BLaER1 (cell line): Measurements from ENCODE around the gene NEIL1.

Source experiments
- H3K27ac ChIP-seq: shearing (Covaris generic); formaldehyde crosslinking; 2 replicates; pipeline ENCODE4 v1.8.1; 2022
- H3K27me3 ChIP-seq: shearing (Covaris generic); formaldehyde crosslinking; 2 replicates; pipeline ENCODE4 v1.8.1; 2022
- H3K36me3 ChIP-seq: shearing (Covaris generic); formaldehyde crosslinking; 2 replicates; pipeline ENCODE4 v1.8.1; 2022
- H3K4me1 ChIP-seq: shearing (Covaris generic); formaldehyde crosslinking; 2 replicates; pipeline ENCODE4 v1.8.1; 2022
- H3K4me2 ChIP-seq: shearing (Covaris generic); formaldehyde crosslinking; 2 replicates; pipeline ENCODE4 v1.8.1; 2022
- H3K4me3 ChIP-seq: shearing (Covaris generic); formaldehyde crosslinking; 2 replicates; pipeline ENCODE4 v1.8.1; 2022
- H3K9ac ChIP-seq: shearing (Covaris generic); formaldehyde crosslinking; 2 replicates; pipeline ENCODE4 v1.8.1; 2022
- H3K9me3 ChIP-seq: shearing (Covaris generic); formaldehyde crosslinking; 2 replicates; pipeline ENCODE4 v1.8.1; 2022
- H4K20me1 ChIP-seq: shearing (Covaris generic); formaldehyde crosslinking; 2 replicates; pipeline ENCODE4 v1.8.1; 2022
- Cebpa-rat ChIP-seq: shearing (Covaris generic); IDR thresholded peaks from 2 replicates; pipeline ENCODE4 v1.8.1; 2022

Gene NEIL1

GRCh38 chr15:75358771-75359536 lies 12.1 kb downstream of the NEIL1 start:
- H3K36me3 ChIP-seq, result peaks cover 81% of the 10 kb centered on the region
- no peaks in the 10 kb centered on the region for H3K27me3 ChIP-seq
- no peak overlapping the region for H3K9ac ChIP-seq
- H3K4me1 ChIP-seq, result peaks cover 32% of the 10 kb centered on the region
- H3K27ac ChIP-seq, result no peak overlapping the region
- no peak overlapping the region for H3K4me2 ChIP-seq
- H3K9me3 ChIP-seq, result no peaks in the 10 kb centered on the region
- H3K4me3 ChIP-seq, result no peak overlapping the region
- peaks cover 16% of the 10 kb centered on the region for H4K20me1 ChIP-seq
- TF ChIP-seq Cebpa-rat, result no peak

- Histone ChIP-seq H3K9ac (no peak overlapping the region), H3K4me1 (peaks cover 29% of the 10 kb centered on the region), H3K9me3 (no peaks in the 10 kb centered on the region), H3K36me3 (peaks cover 81% of the 10 kb centered on the region), H3K27me3 (no peaks in the 10 kb centered on the region), H3K4me2 (no peak overlapping the region), H3K27ac (no peak overlapping the region), H4K20me1 (peaks cover 8% of the 10 kb centered on the region; the same call in 1 of the 2 replicates), H3K4me3 (no peak overlapping the region)
- no peak for TF ChIP-seq Cebpa-rat
Measured at GRCh38 chr15:75359537-75360250, 12.9 kb downstream of the NEIL1 start.

GRCh38 chr15:75360391-75360790 lies 13.6 kb downstream of the NEIL1 start:
- H3K9me3 ChIP-seq, result no peaks in the 10 kb centered on the region
- no peak for TF ChIP-seq Cebpa-rat

GRCh38 chr15:75360856-75361255 lies 14.0 kb downstream of the NEIL1 start:
- Histone ChIP-seq H4K20me1 (peaks cover 8% of the 10 kb centered on the region; the same call in 1 of the 2 replicates), H3K27ac (no peak overlapping the region), H3K36me3 (peaks cover 82% of the 10 kb centered on the region), H3K4me3 (no peak overlapping the region), H3K9ac (no peak overlapping the region), H3K4me1 (peaks cover 27% of the 10 kb centered on the region), H3K4me2 (no peak overlapping the region), H3K9me3 (no peaks in the 10 kb centered on the region), H3K27me3 (no peaks in the 10 kb centered on the region)
- TF ChIP-seq Cebpa-rat, result no peak

More at GRCh38 chr15:75360391-75360790, 13.6 kb downstream of the NEIL1 start:
- Histone ChIP-seq H3K4me3 (no peak overlapping the region), H4K20me1 (peaks cover 8% of the 10 kb centered on the region; the same call in 1 of the 2 replicates), H3K9ac (no peak overlapping the region), H3K36me3 (peaks cover 81% of the 10 kb centered on the region), H3K27me3 (no peaks in the 10 kb centered on the region), H3K27ac (no peak overlapping the region), H3K4me1 (peaks cover 27% of the 10 kb centered on the region), H3K4me2 (no peak overlapping the region)

- Histone ChIP-seq H3K9me3 (no peaks in the 10 kb centered on the region), H3K4me3 (no peak overlapping the region), H3K9ac (0 out of 2 replicates have a peak overlapping the region, but pooled peaks have one; percentile 66), H3K36me3 (peaks cover 82% of the 10 kb centered on the region), H3K27ac (no peak overlapping the region), H3K4me1 (peaks cover 30% of the 10 kb centered on the region), H3K4me2 (no peak overlapping the region), H3K27me3 (no peaks in the 10 kb centered on the region), H4K20me1 (peaks cover 7% of the 10 kb centered on the region)
- TF ChIP-seq Cebpa-rat, result no peak
Measured at GRCh38 chr15:75361361-75361988, 14.6 kb downstream of the NEIL1 start.

DNA sequence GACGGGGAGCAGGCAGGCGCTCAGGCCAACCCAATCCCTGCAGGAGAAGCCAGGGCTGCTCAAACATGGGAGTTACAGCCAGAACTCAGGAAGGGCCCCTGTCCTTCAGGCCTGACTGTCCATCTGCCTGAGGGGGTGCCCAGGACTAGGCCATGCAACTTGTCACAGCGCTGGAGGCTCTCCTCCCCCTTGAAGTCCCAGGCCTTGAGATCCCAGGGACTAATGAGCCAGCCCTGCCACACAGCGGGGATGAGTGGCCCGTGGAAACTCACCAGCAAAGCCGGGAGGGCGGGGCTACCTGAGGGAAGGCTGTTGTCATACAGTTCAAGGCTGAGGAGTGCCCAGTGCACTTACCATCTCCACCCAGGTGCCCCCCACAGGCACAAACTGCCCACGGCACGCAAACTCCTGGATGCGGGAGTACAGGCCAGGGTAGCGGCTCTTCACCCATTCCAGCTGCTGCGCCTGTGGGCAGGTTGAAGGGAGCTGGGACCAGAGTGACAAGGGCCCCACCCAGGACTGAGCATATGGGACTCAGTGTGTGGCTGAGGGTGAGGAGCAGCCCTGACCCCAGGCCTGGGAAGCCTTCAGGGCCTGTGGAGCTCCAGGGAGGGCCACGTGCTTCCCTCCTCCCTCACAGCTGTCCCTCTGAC lies 15.3 kb downstream of the NEIL1 start:
- no peak for TF ChIP-seq Cebpa-rat
- H3K4me3 ChIP-seq, result peak overlapping the region; percentile 38; the same call in 1 of the 2 replicates
- H3K36me3 ChIP-seq, result peaks cover 81% of the 10 kb centered on the region
- H3K27ac ChIP-seq, result peak overlapping the region; percentile 78
- H3K9me3 ChIP-seq, result no peaks in the 10 kb centered on the region
- peak overlapping the region; percentile 87 for H3K4me2 ChIP-seq
- peak overlapping the region; percentile 66 for H3K9ac ChIP-seq
- H4K20me1 ChIP-seq, result peaks cover 6% of the 10 kb centered on the region
- H3K4me1 ChIP-seq, result peaks cover 34% of the 10 kb centered on the region
- no peaks in the 10 kb centered on the region for H3K27me3 ChIP-seq

DNA sequence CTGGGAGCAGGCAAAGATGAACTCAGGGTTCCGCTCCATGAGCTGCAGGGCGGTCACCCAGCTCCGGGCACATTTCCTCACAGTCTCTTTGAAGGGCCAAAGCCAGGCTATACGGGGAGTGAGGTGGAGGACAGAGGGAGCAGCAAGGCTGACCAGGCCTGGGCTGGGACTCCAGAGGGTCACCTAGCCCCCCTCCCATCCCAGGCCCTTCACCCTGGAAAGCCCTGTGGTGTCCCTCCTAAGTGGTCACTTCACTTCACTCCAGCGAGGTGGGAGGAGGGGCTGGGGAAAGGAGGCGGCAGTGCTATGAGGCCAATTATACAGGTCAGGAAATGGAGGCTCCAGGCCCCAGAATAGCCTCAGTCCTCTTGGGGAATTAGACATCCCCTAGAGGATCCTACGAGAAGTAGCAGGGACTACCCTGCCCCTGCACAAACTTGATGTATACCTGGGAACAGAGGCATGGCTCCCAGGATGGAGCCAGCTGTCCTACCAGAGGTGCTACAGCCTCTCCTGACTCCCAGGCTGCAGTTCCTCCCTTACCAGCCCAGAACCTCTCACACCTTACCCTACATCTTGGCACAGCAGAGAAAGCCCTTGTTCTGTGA lies 15.9 kb downstream of the NEIL1 start:
- H3K4me1 ChIP-seq, result peaks cover 40% of the 10 kb centered on the region
- peak overlapping the region; percentile 38; the same call in 1 of the 2 replicates for H3K4me3 ChIP-seq
- H3K36me3 ChIP-seq, result peaks cover 79% of the 10 kb centered on the region
- no peaks in the 10 kb centered on the region for H3K9me3 ChIP-seq
- H3K9ac ChIP-seq, result peak overlapping the region; percentile 66
- H3K27ac ChIP-seq, result peak overlapping the region; percentile 78
- TF ChIP-seq Cebpa-rat, result no peak
- H4K20me1 ChIP-seq, result peaks cover 12% of the 10 kb centered on the region
- H3K27me3 ChIP-seq, result no peaks in the 10 kb centered on the region
- peak overlapping the region; percentile 87 for H3K4me2 ChIP-seq

DNA sequence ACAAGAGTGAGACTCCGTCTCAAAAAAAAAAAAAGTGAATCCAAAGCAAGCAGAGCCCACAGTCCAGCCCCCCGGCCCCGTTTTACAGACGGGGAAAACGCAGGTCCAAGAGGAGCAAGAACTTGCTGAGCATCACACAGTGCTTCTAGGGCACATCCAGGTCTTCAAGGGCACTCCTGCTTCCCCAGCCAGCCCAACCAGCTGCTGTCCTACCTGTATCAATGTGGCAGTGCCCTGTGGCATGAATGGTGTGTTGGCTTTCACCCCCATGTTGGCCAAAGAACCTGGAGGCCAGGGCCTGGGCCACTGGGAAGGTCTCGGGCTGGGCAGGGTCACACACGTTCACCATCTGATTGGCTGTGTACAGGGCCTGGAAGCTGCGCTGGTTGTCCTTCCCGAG lies 16.9 kb downstream of the NEIL1 start:
- no peak overlapping the region for H3K4me3 ChIP-seq
- no peak overlapping the region for H3K27ac ChIP-seq
- H4K20me1 ChIP-seq, result peaks cover 12% of the 10 kb centered on the region
- no peaks in the 10 kb centered on the region for H3K9me3 ChIP-seq
- H3K27me3 ChIP-seq, result no peaks in the 10 kb centered on the region
- TF ChIP-seq Cebpa-rat, result no peak
- H3K4me2 ChIP-seq, result no peak overlapping the region
- H3K36me3 ChIP-seq, result peaks cover 69% of the 10 kb centered on the region
- no peak overlapping the region for H3K9ac ChIP-seq
- peaks cover 42% of the 10 kb centered on the region for H3K4me1 ChIP-seq

- Histone ChIP-seq H3K4me1 (peaks cover 52% of the 10 kb centered on the region), H3K36me3 (peaks cover 64% of the 10 kb centered on the region)
Measured at GRCh38 chr15:75364881-75365280, 18.0 kb downstream of the NEIL1 start.

More at GRCh38 chr15:75364881-75365280, 18.0 kb downstream of the NEIL1 start:
- Histone ChIP-seq H3K4me3 (no peak overlapping the region), H3K27me3 (no peaks in the 10 kb centered on the region), H3K9ac (no peak overlapping the region), H3K9me3 (no peaks in the 10 kb centered on the region), H4K20me1 (peaks cover 12% of the 10 kb centered on the region), H3K4me2 (no peak overlapping the region), H3K27ac (no peak overlapping the region)
- no peak for TF ChIP-seq Cebpa-rat
